DND-41 (cell line): ENCODE data around the gene MAST4.

Experiments
- ATAC-seq: fragments of 200-7000 bp; cut with Tn5 transposase; 3 replicates; pipeline ENCODE4 v1.9.1; 2021; ENCODE audit warnings: low read depth; ENCODE audit not compliant: insufficient read depth
- DNase-seq: peaks from one replicate; pipeline ENCODE4 v3.0.0-alpha.2; 2020
- H2AFZ ChIP-seq: 2 replicates; pipeline ENCODE4 v1.6.0; 2012; ENCODE audit warnings: low read depth, low read length
- H3K27ac ChIP-seq: 2 replicates; pipeline ENCODE4 v1.5.1; 2012; ENCODE audit warnings: low read length, inconsistent platforms
- H3K27me3 ChIP-seq: fragments of 200-600 bp; sonication (generic); 2 replicates; pipeline ENCODE4 v1.6.0; 2012; ENCODE audit warnings: low read length, mild to moderate bottlenecking, inconsistent platforms; ENCODE audit not compliant: insufficient read depth, poor library complexity
- H3K36me3 ChIP-seq: 2 replicates; pipeline ENCODE4 v1.5.1; 2012; ENCODE audit warnings: low read length, inconsistent platforms; ENCODE audit not compliant: insufficient read depth
- H3K4me1 ChIP-seq: 2 replicates; pipeline ENCODE4 v1.5.1; 2012; ENCODE audit warnings: mild to moderate bottlenecking, low read length; ENCODE audit not compliant: insufficient read depth
- H3K4me2 ChIP-seq: 2 replicates; pipeline ENCODE4 v1.6.0; 2012; ENCODE audit warnings: mild to moderate bottlenecking, moderate library complexity, low read length, inconsistent platforms; ENCODE audit not compliant: insufficient read depth
- H3K4me3 ChIP-seq, 2 experiments: fragments of 200-600 bp in 1 of 2; shearing (Covaris generic) in 1 of 2; 2 replicates each; pipeline ENCODE4 v1.5.1; 2012 to 2016; ENCODE audit warnings: inconsistent platforms in 2 of 2, low read length in 2 of 2, mild to moderate bottlenecking in 2 of 2, low read depth in 1 of 2, moderate library complexity in 1 of 2
- H3K79me2 ChIP-seq: 2 replicates; pipeline ENCODE4 v1.6.0; 2012; ENCODE audit warnings: low read length, inconsistent platforms; ENCODE audit not compliant: insufficient read depth
- H3K9ac ChIP-seq: 2 replicates; pipeline ENCODE4 v1.6.0; 2012; ENCODE audit warnings: low read depth, mild to moderate bottlenecking, inconsistent platforms, low read length, moderate library complexity
- H3K9me3 ChIP-seq: 2 replicates; pipeline ENCODE4 v1.5.1; 2012; ENCODE audit warnings: low read length, moderate library complexity, mild to moderate bottlenecking, inconsistent platforms; ENCODE audit not compliant: insufficient read depth, severe bottlenecking
- H4K20me1 ChIP-seq: 2 replicates; pipeline ENCODE4 v1.6.0; 2012; ENCODE audit warnings: low read length; ENCODE audit not compliant: insufficient read depth
- EZH2 ChIP-seq: IDR thresholded peaks from 3 replicates; pipeline ENCODE4 v1.6.1; 2012; ENCODE audit warnings: borderline replicate concordance, low read depth, mild to moderate bottlenecking, moderate library complexity, low read length, inconsistent platforms; ENCODE audit not compliant: severe bottlenecking
- TF ChIP-seq, protein P1 (sequence below): IDR thresholded peaks from 2 replicates; pipeline ENCODE4 v1.5.1; 2012; ENCODE audit warnings: borderline replicate concordance, low read length, moderate library complexity, mild to moderate bottlenecking; ENCODE audit not compliant: poor library complexity, severe bottlenecking; ENCODE audit errors: extremely low read depth

MAST4 gene

DNA sequence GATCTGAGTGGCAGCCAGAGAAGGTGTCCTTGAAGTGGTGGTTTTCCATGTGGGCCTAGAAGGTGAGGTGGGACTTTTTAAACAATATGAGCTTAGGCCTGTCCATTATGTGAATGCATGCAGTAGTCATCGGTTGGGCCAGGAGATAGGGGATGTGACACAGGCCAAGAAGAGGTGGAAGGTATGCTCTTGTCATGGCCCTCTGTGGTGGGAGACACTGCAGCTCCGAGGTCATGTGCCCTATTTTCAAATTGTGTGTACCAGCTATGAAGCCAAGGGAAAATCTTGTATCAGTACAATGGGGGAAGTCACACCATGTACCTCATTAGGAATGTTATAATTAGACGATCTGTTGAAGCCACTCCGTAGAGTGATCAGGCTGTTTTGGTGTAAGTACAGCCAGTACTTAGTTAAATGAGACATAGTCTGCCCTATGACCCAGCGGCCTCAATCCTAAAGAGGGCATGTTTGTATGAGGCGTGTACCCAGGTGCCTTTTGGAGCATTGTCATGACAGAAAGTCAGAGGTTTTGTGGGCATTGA, 280.1 kb downstream of the MAST4 start:
- no peak overlapping the region for H3K27ac ChIP-seq
- no peak for DNase-seq
- H3K9ac ChIP-seq = no peak overlapping the region
- H3K27me3 ChIP-seq = no peaks in the 10 kb centered on the region
- no peak for ATAC-seq
- no peaks in the 10 kb centered on the region for H3K9me3 ChIP-seq
- no peaks in the 10 kb centered on the region for H4K20me1 ChIP-seq
- no peak overlapping the region for H2AFZ ChIP-seq
- no peaks in the 10 kb centered on the region for H3K4me1 ChIP-seq
- H3K79me2 ChIP-seq = no peaks in the 10 kb centered on the region
- no peaks in the 10 kb centered on the region for H3K36me3 ChIP-seq
- TF ChIP-seq, protein P1, sequence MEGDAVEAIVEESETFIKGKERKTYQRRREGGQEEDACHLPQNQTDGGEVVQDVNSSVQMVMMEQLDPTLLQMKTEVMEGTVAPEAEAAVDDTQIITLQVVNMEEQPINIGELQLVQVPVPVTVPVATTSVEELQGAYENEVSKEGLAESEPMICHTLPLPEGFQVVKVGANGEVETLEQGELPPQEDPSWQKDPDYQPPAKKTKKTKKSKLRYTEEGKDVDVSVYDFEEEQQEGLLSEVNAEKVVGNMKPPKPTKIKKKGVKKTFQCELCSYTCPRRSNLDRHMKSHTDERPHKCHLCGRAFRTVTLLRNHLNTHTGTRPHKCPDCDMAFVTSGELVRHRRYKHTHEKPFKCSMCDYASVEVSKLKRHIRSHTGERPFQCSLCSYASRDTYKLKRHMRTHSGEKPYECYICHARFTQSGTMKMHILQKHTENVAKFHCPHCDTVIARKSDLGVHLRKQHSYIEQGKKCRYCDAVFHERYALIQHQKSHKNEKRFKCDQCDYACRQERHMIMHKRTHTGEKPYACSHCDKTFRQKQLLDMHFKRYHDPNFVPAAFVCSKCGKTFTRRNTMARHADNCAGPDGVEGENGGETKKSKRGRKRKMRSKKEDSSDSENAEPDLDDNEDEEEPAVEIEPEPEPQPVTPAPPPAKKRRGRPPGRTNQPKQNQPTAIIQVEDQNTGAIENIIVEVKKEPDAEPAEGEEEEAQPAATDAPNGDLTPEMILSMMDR = no peak
- TF ChIP-seq EZH2 = no peak
- H3K4me3 ChIP-seq = no peak overlapping the region
- H3K4me2 ChIP-seq = no peak overlapping the region

GRCh38 chr5:66877843-66878242, 281.6 kb downstream of the MAST4 start:
- Histone ChIP-seq H3K4me3 (no peak overlapping the region), H4K20me1 (no peaks in the 10 kb centered on the region), H3K36me3 (no peaks in the 10 kb centered on the region), H3K9ac (no peak overlapping the region), H3K4me1 (no peaks in the 10 kb centered on the region), H3K9me3 (no peaks in the 10 kb centered on the region), H3K79me2 (no peaks in the 10 kb centered on the region), H3K4me2 (no peak overlapping the region), H3K27ac (no peak overlapping the region), H3K27me3 (no peaks in the 10 kb centered on the region), H2AFZ (no peak overlapping the region)
- TF ChIP-seq, protein P1 = no peak
- no peak for TF ChIP-seq EZH2
- no peak for DNase-seq
- no peak for ATAC-seq

DNA sequence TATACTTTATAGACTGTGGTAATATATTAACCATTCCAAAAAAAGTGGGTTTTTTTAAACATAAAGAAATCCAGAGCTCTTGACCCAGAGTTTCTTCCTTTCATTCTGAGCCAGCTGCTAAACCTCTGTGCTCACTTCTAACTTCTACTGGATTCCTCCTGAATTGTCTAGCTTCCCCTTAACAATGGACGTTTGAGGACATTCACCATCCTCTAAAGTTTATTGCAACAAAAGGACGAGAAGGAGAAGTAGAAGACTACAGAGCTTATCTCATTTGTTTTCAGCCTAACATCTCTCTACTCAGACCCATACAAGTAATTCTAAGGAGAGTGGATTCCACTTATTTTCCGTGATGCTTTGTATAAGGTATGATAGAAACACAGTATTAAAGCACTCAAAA, 284.2 kb downstream of the MAST4 start:
- Histone ChIP-seq H3K79me2 (no peaks in the 10 kb centered on the region), H3K4me1 (no peaks in the 10 kb centered on the region), H3K9ac (no peak overlapping the region), H3K4me2 (no peak overlapping the region), H2AFZ (no peak overlapping the region), H3K27ac (no peak overlapping the region), H4K20me1 (no peaks in the 10 kb centered on the region), H3K27me3 (no peaks in the 10 kb centered on the region), H3K9me3 (no peaks in the 10 kb centered on the region), H3K4me3 (no peak overlapping the region), H3K36me3 (no peaks in the 10 kb centered on the region)
- no peak for ATAC-seq
- no peak for DNase-seq
- no peak for TF ChIP-seq EZH2
- TF ChIP-seq, protein P1 = no peak
